Heart left ventricle (tissue), 16 donors: ENCODE measurements around the gene SLC34A3. TPM values are rescaled to one million over a fixed set of nuclear protein-coding genes. Genes with fewer than 3 reads are reported as not detected.

Experiments
- ATAC-seq, 4 donors: fragments of 200-7000 bp; cut with Tn5 transposase; one replicate each; pipeline ENCODE4 v1.9.1; 2020 to 2022; ENCODE audit warnings: moderate library complexity in 4 of 4, mild to moderate bottlenecking in 3 of 4, moderate number of reproducible peaks in 1 of 4
- DNase-seq, 5 donors: peaks; one replicate each; pipeline ENCODE4 v3.0.0-alpha.2; 2020
- H3K27ac ChIP-seq, 12 donors: fragments of 200-600 bp; sonication (generic) in 4 of 12; one replicate each; pipeline versions ENCODE4 v1.5.0 to v1.8.0; 2016 to 2022; ENCODE audit warnings: mild to moderate bottlenecking in 2 of 12
- H3K27me3 ChIP-seq, 9 donors: fragments of 200-600 bp; sonication (generic) in 2 of 9; one replicate each; pipeline versions ENCODE4 v1.5.1 to v1.8.0; 2016 to 2022; ENCODE audit warnings: mild to moderate bottlenecking in 3 of 9
- H3K36me3 ChIP-seq, 9 donors: fragments of 200-600 bp; sonication (generic) in 2 of 9; one replicate each; pipeline versions ENCODE4 v1.5.0 to v1.8.0; 2018 to 2022; ENCODE audit warnings: mild to moderate bottlenecking in 2 of 9
- H3K4me1 ChIP-seq, 12 donors: fragments of 200-600 bp; sonication (generic) in 4 of 12; one replicate each; pipeline versions ENCODE4 v1.5.0 to v1.8.0; 2016 to 2022; ENCODE audit warnings: mild to moderate bottlenecking in 3 of 12
- H3K4me3 ChIP-seq, 12 donors: fragments of 200-600 bp; sonication (generic) in 4 of 12; one replicate each; pipeline versions ENCODE4 v1.5.0 to v1.8.0; 2017 to 2022; ENCODE audit warnings: mild to moderate bottlenecking in 9 of 12, moderate library complexity in 4 of 12
- H3K9me3 ChIP-seq, 12 donors: fragments of 200-600 bp; sonication (generic) in 4 of 12; one replicate each; pipeline versions ENCODE4 v1.5.0 to v1.8.0; 2016 to 2022; ENCODE audit warnings: mild to moderate bottlenecking in 1 of 12
- CTCF ChIP-seq, 12 donors: fragments of 200-600 bp; sonication (generic) in 4 of 12; IDR thresholded peaks; one replicate each; pipeline versions ENCODE4 v1.5.0 to v1.8.0; 2018 to 2022; ENCODE audit warnings: antibody characterized with exemption in 12 of 12, mild to moderate bottlenecking in 5 of 12
- POLR2A ChIP-seq, 2 donors: fragments of 450-650 bp; IDR thresholded peaks; one replicate each; pipeline ENCODE4 v1.6.1; 2017; ENCODE audit warnings: antibody characterized with exemption in 2 of 2, mild to moderate bottlenecking in 2 of 2, moderate library complexity in 2 of 2
- WGBS, 4 donors: extraction: QIAGEN DNeasy Blood & Tissue Kit in 2 of 4; methylation state at CpG; one replicate each; pipeline versions ENCODE4 v1.1.5 to v1.1.7; 2013 to 2018; 5-methylcytosine and 5-hydroxymethylcytosine counted together
- intact Hi-C, 10 donors: fragments of 100-400 bp; cut with DNase I; formaldehyde crosslinking; loops; one replicate each; pipeline versions ENCODE4 v1.11.1 to v1.14.2; 2022
- polyA plus RNA-seq, 2 donors: library from polyadenylated mRNA; stranded (reverse); fragments of 200-250 nt; gene quantifications; one replicate each; pipeline ENCODE4 v1.2.3, GENCODE V29; 2013
- total RNA-seq, 9 donors: library from RNA; depleted of rRNA in 2 of 9; stranded (reverse); fragments of >200 nt in 2 of 9; fragmentation: NEBNext Ultra II Directional in 3 of 9; extraction: Animal tissue kit (Norgen Biotek cat#: 25700) in 3 of 9; gene quantifications; one replicate each; pipeline versions ENCODE4 v1.1.0 to v1.2.4, GENCODE V29; 2016 to 2023
- donor health status: ischemic (EF 13 %, LVEDD 7.1; RV severe dilation, severe dysfunction).
- donor health status: healthy with polysubstance abuse.
- donor health status: DM: no; HTN: yes; CAD: no.
- donor health status: DM: no; HTN: no; CAD: no.
- donor health status: ischemic (EF 25% LVEDD 6.9; RV normal size, moderate dysfunction).
- donor health status: ischemic (EF 25% LVEDD 5.7; RV mildly dilated, moderate dysfunction).
- donor health status: healthy.
- donor health status: DM: yes; HTN: yes; CAD: no.
- donor health status: ischemic (EF 35%, LVEDD 5.7; RV mildly dilated, moderate dysfunction).
- donor health status: nonischemic (EF 11% LVEDD 7.7; RV severe dilation, severe dysfunction).
- donor health status: DM: yes; HTN: yes; CAD: no.
- donor health status: PGD.
- donor health status: ischemic (EF 29% LVEDD 5.4; RV normal size, mild dysfunction).
- donor health status: nonischemic (EF 23%, LVEDD 6.1; RV moderate dilation, normal function).

Gene SLC34A3
- total and polyA plus RNA-seq, 11 donors: not detected

DNA sequence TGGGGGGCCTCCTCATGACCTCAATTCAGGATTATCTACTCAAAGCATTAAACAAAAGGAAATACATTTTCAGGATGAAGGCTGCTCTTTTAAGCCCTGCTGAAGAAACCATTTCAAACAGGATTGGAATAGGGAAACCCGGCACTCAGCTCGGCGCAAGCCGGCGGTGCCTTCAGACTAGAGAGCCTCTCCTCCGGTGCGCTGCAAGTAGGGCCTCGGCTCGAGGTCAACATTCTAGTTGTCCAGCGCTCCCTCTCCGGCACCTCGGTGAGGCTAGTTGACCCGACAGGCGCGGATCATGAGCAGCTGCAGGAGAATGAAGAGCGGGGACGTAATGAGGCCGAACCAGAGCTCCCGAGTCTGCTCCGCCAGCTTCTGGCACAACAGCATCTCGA lies 26.0 kb upstream of the SLC34A3 start:
- WGBS, 4 donors: 7 to 21% (median 9%) methylated on average over 14 to 21 of the region's 21 CpGs
- Histone ChIP-seq H3K9me3 (no peaks in the 10 kb centered on the region), H3K27ac (peak overlapping the region in 10 of 12 donors; percentile 75 to 94 (median 87)), H3K4me1 (peaks cover 7 to 66% (median 52%) of the 10 kb centered on the region in 12 donors), H3K36me3 (peaks cover 0 to 17% (median 0%) of the 10 kb centered on the region in 9 donors), H3K4me3 (peak overlapping the region; percentile 73 to 100 (median 98)), H3K27me3 (no peaks in the 10 kb centered on the region)
- TF ChIP-seq POLR2A (IDR thresholded peaks at IDR 0.05) (no peak), CTCF (IDR thresholded peaks at IDR 0.05) (no peak)
- intact Hi-C loops: loop anchor here in 2 of 10 donors (2.0 kb wide), 1 partner anchor 18 kb away; the partner anchor contains the start of gene RNF208 (in 2 of the 2)
- ATAC-seq: no peak
- no peak for DNase-seq

- H3K4me1 ChIP-seq: peaks cover 7 to 64% (median 50%) of the 10 kb centered on the region in 12 donors
- WGBS, 4 donors: 0% methylated on average over 45 to 98 of the region's 98 CpGs
- no peaks in the 10 kb centered on the region for H3K9me3 ChIP-seq
- peaks cover 0 to 24% (median 0%) of the 10 kb centered on the region in 9 donors for H3K36me3 ChIP-seq
- TF ChIP-seq POLR2A (IDR thresholded peaks at IDR 0.05): peak; percentile 35 to 83
- TF ChIP-seq CTCF (IDR thresholded peaks at IDR 0.05): no peak
- DNase-seq (peak; percentile 92 to 97 (median 94)), ATAC-seq (peak in 3 of 4 donors; percentile 48 to 69 (median 68))
- H3K27ac ChIP-seq: peak within 1 kb of the TSS; percentile 72 to 94 (median 87)
- H3K27me3 ChIP-seq: no peaks in the 10 kb centered on the region
- intact Hi-C loops: loop anchor here in 2 of 10 donors (2.0 kb wide), 1 partner anchor 17 kb away; the partner anchor contains the start of gene RNF208 (in 2 of the 2)
- peak within 1 kb of the TSS; percentile 73 to 100 (median 98) for H3K4me3 ChIP-seq
Observed at GRCh38 chr9:137205126-137206069, 25.3 kb upstream of the SLC34A3 start, which contains the start of the genes NDOR1 and TMEM203. NDOR1 (plus strand) TSS chr9:137205700; CDS start chr9:137205778, 78 bp downstream. TMEM203 (minus strand) TSS chr9:137205648; CDS start chr9:137205414, 234 bp downstream.

DNA sequence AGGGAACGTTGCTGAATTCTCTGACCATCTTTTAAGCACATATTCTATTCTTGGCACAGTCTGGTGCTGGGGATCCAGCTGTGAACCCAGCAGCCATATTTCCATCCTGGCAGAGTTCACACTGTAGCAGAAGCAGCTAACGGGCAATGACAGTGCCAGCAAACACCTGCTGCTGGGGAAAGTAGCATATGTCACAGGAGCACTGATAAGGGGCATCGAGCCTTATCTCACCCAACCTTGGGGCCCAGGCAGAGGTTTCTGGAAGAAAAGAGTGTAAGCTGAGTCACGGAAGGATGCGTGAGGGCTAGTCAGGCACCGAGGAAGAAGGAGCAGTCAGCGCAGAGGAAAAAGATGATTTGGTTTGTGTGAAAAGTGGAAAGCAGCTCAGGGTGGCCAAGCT lies 24.1 kb upstream of the SLC34A3 start:
- H3K4me3 ChIP-seq: peak overlapping the region in 9 of 12 donors; percentile 73 to 100 (median 98)
- no peak for TF ChIP-seq CTCF (IDR thresholded peaks at IDR 0.05)
- TF ChIP-seq POLR2A (IDR thresholded peaks at IDR 0.05): no peak
- intact Hi-C loops: no loop called here
- H3K4me1 ChIP-seq: peaks cover 7 to 57% (median 44%) of the 10 kb centered on the region in 12 donors
- no peaks in the 10 kb centered on the region for H3K9me3 ChIP-seq
- H3K27ac ChIP-seq: no peak overlapping the region
- WGBS, 4 donors: 66 to 69% (median 67%) methylated on average over 7 of the region's 7 CpGs
- H3K27me3 ChIP-seq: no peaks in the 10 kb centered on the region
- H3K36me3 ChIP-seq: peaks cover 0 to 24% (median 0%) of the 10 kb centered on the region in 9 donors
- ATAC-seq: no peak
- DNase-seq: no peak

DNA sequence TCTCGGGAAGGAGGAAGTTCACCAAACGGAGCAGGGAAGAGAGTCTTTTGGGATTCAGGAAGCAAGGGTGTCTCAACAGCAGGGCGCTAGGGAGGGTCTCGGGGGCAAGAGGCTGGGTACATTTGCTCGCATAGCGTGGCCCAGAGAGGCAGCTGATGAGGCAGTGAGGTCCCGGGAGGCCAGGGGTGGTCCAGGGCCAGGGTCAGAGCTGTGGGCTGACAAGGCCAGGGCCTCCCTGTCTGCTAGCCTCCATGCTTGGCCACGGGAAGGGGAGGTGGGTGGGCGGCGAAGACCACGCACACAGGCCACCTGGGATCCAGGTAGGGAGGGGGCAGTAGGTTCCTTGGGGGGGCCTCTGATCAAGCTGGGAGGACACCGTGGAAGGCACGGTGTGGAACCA lies 19.2 kb upstream of the SLC34A3 start:
- 76 to 85% (median 79%) methylated on average over 13 of the region's 13 CpGs for WGBS, 4 donors
- Histone ChIP-seq H3K9me3 (no peaks in the 10 kb centered on the region), H3K27ac (no peak overlapping the region), H3K4me1 (peaks cover 0 to 11% (median 5%) of the 10 kb centered on the region in 12 donors), H3K4me3 (no peak overlapping the region), H3K36me3 (peaks cover 0 to 32% (median 3%) of the 10 kb centered on the region in 9 donors), H3K27me3 (no peaks in the 10 kb centered on the region)
- intact Hi-C loops: no loop called here
- TF ChIP-seq CTCF (IDR thresholded peaks at IDR 0.05): no peak
- no peak for TF ChIP-seq POLR2A (IDR thresholded peaks at IDR 0.05)
- no peak for ATAC-seq
- no peak for DNase-seq
